Measurements from ENCODE around the gene HTR6.

The HTR6 gene

DNA sequence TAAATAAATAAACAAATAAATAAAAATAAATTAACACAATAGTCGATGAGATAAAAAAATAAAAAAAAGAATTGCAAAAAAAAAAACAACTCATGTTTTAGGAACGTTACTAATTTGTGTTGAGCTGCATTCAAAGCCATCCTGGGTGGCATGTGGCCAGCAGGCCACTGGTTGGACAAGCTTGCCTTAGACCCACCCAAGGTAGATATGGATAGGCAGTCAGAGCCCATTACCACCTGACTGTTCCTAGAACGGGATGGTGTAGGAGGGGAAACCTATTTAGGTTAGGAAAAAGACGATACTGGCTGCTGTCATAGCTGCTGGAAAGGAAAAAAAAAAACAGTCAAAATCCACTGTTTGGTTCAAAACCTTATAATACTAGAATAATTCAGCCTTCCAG, 40.8 kb downstream of the HTR6 start:
- H3K27ac ChIP-seq (ENCODE audit: low read length) = no peak overlapping the region

DNA sequence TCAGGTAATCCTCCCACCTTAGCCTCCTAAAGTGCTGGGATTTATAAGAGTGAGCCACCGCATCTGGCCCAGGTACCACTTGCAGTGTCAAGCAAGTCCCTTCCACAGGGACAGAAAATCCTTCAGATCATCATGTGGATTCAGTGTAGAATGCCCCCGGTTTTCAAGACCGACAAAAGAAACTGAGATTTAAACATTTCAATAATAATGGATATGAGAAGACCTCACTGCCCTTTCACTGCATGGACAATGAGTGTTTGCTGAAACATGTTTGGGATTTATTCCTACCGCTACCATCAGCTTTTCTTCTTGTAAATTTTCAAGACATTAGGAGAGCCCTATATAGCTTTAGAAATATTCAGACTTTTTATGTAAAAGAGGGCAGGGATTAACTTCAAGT, 41.5 kb downstream of the HTR6 start:
- Histone ChIP-seq H3K9me2 (replicated peaks; ENCODE audit: insufficient read depth, low read length) (no peaks in the 10 kb centered on the region), H3K4me2 (ENCODE audit: low read depth, low read length) (no peak overlapping the region), H3K4me3 (ENCODE audit: low read length) (no peak overlapping the region), H3K27ac (ENCODE audit: low read length) (no peak overlapping the region), H2AFZ (ENCODE audit: low read length) (no peak overlapping the region), H3K4me1 (ENCODE audit: low read length) (no peaks in the 10 kb centered on the region), H3K9me3 (replicated peaks; ENCODE audit: insufficient read depth, low read length) (no peaks in the 10 kb centered on the region), H3F3A (ENCODE audit: insufficient read depth, low read length) (no peaks in the 10 kb centered on the region), H3K9ac (ENCODE audit: low read length) (no peak overlapping the region), H4K20me1 (ENCODE audit: insufficient read depth, low read length) (no peaks in the 10 kb centered on the region), H3K27me3 (replicated peaks; ENCODE audit: insufficient read depth, low read length) (no peaks in the 10 kb centered on the region), H3K36me3 (replicated peaks; ENCODE audit: insufficient read depth, low read length) (no peaks in the 10 kb centered on the region), H3K79me2 (ENCODE audit: low read length) (no peaks in the 10 kb centered on the region)
- DNase-seq = no peak
- TF ChIP-seq EZH2phosphoT487 (IDR thresholded peaks at IDR 0.05; ENCODE audit: low read length) (no peak), EZH2 (optimal IDR thresholded peaks at IDR 0.05; ENCODE audit: low read depth, low read length) (no peak), CTCF (IDR thresholded peaks at IDR 0.05; ENCODE audit: low read length) (no peak)

More for the DNA sequence above, 40.8 kb downstream of the HTR6 start:
- no peaks in the 10 kb centered on the region for H3K9me2 ChIP-seq (replicated peaks; ENCODE audit: insufficient read depth, low read length)
- H3K4me3 ChIP-seq (ENCODE audit: low read length) = no peak overlapping the region
- TF ChIP-seq EZH2phosphoT487 (IDR thresholded peaks at IDR 0.05; ENCODE audit: low read length) (no peak), EZH2 (optimal IDR thresholded peaks at IDR 0.05; ENCODE audit: low read depth, low read length) (no peak), CTCF (IDR thresholded peaks at IDR 0.05; ENCODE audit: low read length) (no peak)
- H3K27me3 ChIP-seq (replicated peaks; ENCODE audit: insufficient read depth, low read length) = no peaks in the 10 kb centered on the region
- no peak for DNase-seq
- H3K4me2 ChIP-seq (ENCODE audit: low read depth, low read length) = no peak overlapping the region
- no peaks in the 10 kb centered on the region for H3K4me1 ChIP-seq (ENCODE audit: low read length)
- no peak overlapping the region for H2AFZ ChIP-seq (ENCODE audit: low read length)
- no peaks in the 10 kb centered on the region for H3K79me2 ChIP-seq (ENCODE audit: low read length)
- no peaks in the 10 kb centered on the region for H3K9me3 ChIP-seq (replicated peaks; ENCODE audit: insufficient read depth, low read length)
- no peak overlapping the region for H3K9ac ChIP-seq (ENCODE audit: low read length)
- H3F3A ChIP-seq (ENCODE audit: insufficient read depth, low read length) = no peaks in the 10 kb centered on the region
- no peaks in the 10 kb centered on the region for H3K36me3 ChIP-seq (replicated peaks; ENCODE audit: insufficient read depth, low read length)
- H4K20me1 ChIP-seq (ENCODE audit: insufficient read depth, low read length) = no peaks in the 10 kb centered on the region

DNA sequence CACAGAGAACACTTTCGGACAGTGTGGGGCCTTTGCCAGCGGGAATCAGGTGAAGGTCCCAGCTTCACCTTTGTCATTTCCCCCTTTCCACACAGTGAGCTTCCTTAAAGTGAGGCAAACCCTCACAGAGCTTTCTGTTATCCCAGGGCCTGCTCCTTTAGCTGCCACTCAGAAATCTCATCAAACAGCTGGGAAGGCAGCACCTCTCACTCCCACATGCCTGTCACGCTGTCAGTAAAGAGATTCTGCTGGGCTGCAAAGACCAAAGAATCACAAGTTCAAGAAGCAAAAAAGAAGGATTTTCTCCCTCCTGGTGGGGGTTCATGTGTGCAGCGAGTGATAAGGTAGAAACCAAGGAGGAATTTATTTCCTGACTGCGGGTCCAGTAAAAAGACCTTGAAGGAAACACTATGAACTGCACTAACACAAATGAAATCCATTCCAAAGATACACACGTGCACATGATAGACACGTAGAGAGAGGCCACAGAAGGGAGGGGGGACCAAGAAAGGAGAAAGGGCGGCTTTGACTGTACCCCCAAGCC, 44.0 kb downstream of the HTR6 start:
- no peaks in the 10 kb centered on the region for H3K9me3 ChIP-seq (replicated peaks; ENCODE audit: insufficient read depth, low read length)
- no peak overlapping the region for H3K9ac ChIP-seq (ENCODE audit: low read length)
- H4K20me1 ChIP-seq (ENCODE audit: insufficient read depth, low read length) = no peaks in the 10 kb centered on the region
- H3K9me2 ChIP-seq (replicated peaks; ENCODE audit: insufficient read depth, low read length) = no peaks in the 10 kb centered on the region
- DNase-seq = no peak
- H3K4me1 ChIP-seq (ENCODE audit: low read length) = no peaks in the 10 kb centered on the region
- H3F3A ChIP-seq (ENCODE audit: insufficient read depth, low read length) = no peaks in the 10 kb centered on the region
- no peak overlapping the region for H3K4me2 ChIP-seq (ENCODE audit: low read depth, low read length)
- no peak overlapping the region for H2AFZ ChIP-seq (ENCODE audit: low read length)
- H3K79me2 ChIP-seq (ENCODE audit: low read length) = no peaks in the 10 kb centered on the region
- no peaks in the 10 kb centered on the region for H3K36me3 ChIP-seq (replicated peaks; ENCODE audit: insufficient read depth, low read length)
- no peaks in the 10 kb centered on the region for H3K27me3 ChIP-seq (replicated peaks; ENCODE audit: insufficient read depth, low read length)
- H3K4me3 ChIP-seq (ENCODE audit: low read length) = no peak overlapping the region
- H3K27ac ChIP-seq (ENCODE audit: low read length) = no peak overlapping the region
- TF ChIP-seq CTCF (IDR thresholded peaks at IDR 0.05; ENCODE audit: low read length) (no peak), EZH2 (optimal IDR thresholded peaks at IDR 0.05; ENCODE audit: low read depth, low read length) (no peak), EZH2phosphoT487 (IDR thresholded peaks at IDR 0.05; ENCODE audit: low read length) (no peak)

Measured in MM.1S (cell line).